Measurements from ENCODE around the gene CPNE5.
A peak's percentile ranks its signal among the peaks of the same experiment; 100 is the strongest.

Gene CPNE5

DNA sequence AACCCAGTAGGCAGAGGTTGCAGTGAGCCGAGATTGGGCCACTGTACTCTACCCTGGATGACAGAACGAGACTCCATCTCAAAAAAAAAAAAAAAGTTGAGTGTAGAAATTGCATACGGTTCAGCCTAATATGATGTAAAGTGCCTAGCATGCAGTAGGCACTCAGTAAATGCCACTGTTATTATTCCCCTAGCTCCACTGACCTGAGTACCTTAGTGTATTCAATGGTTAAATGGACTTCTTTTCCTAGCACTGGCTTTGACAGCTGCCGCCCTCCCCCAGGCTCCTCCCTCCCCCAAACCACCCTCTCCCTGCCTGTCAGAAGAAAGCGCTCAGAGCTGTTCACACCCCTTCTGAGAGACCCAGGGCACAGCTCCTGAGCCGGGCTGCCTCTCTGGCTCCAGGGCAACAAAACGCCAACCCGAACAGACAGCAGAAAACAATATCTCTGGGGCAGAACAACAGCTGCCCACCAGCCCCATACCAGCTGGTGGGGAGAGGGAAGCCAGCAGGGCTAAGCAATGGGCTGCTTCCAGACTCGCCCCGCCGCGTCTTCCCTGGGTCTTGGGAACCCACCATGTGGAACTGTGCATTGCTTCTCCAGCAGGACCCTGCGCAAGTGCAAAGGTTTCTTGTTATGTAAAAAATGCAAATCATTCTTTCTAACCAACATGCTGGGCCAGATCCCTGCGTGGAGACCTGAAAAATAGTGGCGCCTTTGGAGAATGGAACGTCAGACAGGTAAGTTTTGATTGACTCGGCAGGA lies 4.5 kb downstream of the CPNE5 start:
- no peak for DNase-seq (ENCODE audit: low spot score)

DNA sequence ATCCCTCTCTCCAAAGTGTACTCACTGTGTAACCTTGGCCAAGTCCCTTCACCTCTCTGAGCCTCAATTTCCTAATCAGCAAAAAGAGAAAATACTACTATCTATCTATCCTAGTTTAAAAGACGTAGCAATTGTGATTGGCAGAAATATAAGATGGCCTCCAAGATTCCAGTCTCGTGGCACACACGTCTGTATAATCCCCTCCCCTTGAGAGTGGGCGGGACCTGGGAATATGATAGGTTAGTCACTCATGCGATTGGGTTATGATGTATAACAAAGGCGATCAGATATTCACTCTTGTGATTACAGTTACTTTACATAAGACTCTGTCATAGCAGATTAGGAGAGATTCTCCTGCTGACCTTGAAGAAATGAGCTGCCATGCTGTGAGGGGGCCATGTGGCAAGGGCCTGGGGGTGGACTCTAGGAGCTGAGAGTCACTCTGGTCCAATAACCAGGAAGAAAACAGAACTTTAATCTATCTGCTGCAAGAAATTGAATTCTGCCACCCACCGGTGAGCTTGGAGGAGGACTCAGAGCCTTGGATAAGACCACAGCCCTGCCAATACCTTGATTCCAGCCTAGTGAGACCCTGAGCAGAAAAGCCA lies 6.0 kb downstream of the CPNE5 start:
- no peak for DNase-seq (ENCODE audit: low spot score)

DNA sequence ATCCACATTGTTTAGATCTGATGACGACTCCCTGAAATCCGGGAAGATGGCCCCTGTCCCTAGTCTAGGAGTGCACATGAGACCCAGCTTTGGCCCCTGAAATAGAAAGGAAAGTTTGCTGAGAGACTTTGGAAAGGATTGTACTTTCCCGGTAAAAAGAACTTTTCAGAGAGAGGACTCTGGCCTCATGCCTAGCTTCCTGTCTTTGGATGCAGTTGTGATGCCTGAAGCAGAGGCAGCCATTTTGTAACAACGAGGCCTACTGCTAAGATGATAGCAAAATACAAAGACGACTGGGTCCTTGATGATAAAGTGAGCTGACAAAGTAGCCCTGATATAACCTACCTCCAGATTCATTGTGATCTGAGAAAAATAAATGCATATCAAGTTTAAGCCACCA lies 6.9 kb downstream of the CPNE5 start:
- no peak for DNase-seq (ENCODE audit: low spot score)

DNA sequence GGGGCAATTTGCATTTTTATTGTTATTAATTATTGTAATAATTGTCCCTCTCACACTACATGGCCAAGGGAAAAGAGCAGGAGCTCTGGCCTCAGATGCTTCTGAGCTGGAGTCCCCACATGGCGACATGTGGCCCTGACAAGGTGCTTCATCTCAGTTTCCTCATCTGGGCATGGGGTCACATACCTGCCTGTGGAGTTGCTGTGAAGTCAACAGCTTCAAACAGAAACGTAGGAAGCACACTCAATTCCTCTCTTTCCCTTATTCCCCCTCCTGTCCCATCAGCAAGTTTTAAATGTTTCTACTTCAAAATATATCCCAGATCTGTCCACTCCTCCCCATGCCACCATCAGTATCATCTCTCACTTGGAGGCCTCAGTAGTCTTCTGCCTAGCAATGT lies 8.7 kb downstream of the CPNE5 start:
- no peak for DNase-seq (ENCODE audit: low spot score)

DNA sequence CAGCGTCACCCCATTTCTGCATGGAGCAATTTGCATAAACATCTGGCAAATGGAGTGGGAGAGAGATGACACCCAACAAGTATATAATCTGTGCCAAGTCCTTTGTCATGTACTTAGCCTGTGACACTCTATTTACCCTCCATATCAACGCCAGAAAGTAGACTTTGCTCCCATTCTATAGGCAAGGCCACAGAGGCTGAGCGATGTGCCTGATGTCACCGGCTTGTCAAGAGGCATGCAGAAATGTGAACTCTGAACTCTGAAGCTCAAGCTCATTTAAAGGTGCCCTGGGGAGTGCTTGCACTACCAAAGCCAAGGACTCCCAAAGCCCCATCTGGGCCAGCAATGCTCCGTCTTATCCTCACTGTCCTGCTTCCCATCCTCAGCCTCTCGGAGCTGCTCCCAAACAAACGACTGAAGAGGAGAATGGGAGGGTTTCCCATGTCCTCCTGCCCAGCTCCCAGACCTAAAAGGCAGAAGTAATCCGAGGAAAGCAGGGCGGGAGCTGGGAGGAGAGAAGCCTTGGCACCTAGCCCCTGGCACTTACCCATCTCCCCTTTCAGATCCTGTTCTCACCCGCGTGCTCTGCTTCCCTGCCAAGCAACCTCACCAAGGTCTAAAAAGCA lies 9.2 kb downstream of the CPNE5 start:
- DNase-seq (ENCODE audit: low spot score) = peak; percentile 83

DNA sequence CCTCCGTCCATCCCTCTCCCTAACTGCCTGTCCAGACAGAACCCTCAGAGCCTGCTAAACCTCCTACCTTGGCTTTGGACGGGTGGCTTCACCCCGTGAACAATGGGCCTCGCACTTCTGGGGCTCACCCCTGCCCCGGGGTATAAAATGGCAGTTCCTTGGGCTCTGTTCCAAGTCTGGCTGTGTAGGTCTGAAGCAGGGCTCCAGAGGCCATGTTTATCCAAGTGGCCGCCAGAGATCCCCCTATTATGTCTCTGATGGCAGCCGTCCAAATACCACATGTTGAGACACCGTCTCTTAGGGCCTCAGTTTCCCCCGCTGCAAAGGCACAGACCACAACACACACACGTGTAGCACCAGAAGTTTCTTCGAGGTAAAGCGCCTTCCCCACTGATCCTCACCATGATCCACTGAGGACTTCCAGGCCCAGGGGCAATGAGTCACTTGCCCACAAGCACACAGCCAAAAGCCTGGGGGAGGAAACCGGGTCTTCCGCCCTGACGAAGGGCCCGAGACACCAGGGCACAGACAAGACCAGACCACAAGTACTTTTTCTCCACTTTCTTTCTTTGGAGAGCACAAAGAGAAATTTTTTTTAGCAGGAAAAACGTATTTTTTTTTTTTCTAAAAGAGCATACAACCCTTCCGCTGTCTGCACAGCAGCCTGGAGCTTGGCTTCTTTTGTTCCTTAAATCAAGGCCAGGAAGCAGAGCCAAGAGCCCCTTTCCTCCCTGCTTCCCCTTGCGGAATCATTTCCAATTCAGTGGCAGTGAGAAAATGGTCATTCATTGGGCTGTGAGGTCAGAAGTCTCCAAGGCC lies 11.8 kb downstream of the CPNE5 start:
- peak; percentile 62 for DNase-seq (ENCODE audit: low spot score)

DNA sequence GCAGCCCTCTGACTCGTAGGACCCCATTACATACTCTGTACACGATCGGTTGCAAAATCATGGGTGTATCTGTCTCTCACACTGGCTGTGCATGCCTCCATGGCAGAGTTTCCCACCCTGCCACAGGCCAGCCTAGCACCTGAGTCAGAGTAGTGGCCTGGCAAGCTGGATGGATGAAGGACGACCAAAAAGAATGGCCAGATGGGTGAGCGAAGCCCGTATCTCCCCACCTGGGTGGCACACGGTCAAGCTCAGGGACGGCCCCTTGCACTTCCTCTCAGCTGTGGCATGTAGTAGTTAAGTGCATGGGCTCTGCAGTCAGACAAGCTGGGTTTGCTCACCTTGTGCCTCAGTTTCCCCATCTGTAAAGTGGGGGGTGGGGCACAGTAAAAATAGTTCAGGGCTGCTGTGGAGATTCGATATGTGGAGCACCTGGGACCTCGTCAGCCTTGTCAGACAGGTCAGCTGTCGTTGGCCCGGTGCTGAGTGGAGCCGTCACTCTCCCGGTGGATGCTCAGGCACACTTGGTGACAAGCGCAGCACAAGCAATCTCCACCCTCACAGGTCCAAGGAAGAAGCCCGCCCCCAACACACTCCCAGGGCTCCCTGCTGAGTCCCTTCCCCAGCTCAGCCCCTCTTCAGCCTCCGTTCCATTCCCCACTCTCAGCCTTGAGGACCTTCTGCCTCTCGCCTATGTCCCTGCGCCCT lies 12.6 kb downstream of the CPNE5 start:
- DNase-seq (ENCODE audit: low spot score) = no peak

DNA sequence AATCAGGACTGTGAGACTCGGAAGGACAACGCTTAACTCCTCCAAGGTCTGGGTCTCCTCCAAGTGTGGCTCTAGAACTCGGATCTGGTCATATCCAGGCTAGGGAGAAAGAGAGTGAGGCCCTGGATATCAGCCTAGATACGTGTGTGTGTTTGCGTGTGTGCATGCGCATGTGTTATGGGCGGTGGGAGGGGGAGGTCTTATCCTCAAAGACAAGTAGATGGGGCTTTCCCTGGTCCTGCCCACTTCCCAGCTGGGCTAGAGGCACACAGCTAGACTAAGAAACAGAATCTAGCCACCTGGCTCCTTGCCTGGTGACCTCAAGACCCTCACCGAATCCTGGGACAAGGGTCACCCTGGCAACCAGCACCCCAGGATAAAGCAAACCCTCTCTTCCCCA lies 13.2 kb downstream of the CPNE5 start:
- DNase-seq (ENCODE audit: low spot score) = no peak

DNA sequence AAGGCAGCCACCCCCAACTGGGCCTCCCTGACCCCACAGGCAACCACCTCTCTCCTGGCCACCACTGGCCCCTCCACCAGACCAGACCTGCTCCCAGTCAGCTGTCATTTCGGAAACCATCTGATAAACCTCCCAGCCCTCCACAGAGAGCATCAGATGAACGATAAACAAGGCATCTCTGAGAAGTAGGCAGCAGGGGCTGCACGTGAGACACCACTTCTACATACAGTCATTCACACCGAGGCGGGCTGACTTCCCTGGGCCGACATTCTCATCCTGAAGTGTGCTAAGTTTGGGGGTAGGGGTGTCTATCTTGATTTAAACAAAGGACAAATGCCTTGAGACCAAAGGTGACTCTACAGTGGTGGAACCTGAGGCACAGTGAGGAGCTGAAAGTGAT lies 13.8 kb downstream of the CPNE5 start:
- no peak for DNase-seq (ENCODE audit: low spot score)

DNA sequence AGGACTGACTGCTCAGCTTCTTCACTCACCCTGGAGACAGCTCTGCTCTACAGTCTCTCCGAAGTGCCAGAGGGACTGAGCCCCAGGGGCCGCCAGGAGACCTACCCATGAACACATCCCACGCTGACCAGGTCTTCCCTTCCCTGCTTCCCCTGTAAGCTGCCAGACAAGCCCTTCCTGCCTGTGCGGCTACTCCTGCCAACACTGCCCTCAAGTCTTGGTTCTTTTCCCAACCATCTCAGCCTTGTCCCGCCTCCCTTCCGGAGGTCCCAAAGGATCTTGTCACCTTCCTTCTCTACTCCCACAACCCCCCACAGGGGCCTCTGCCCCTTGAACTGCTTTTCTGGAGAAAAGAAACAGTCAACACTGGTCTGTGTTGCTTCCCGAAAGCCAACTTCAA lies 15.0 kb downstream of the CPNE5 start:
- no peak for DNase-seq (ENCODE audit: low spot score)

DNA sequence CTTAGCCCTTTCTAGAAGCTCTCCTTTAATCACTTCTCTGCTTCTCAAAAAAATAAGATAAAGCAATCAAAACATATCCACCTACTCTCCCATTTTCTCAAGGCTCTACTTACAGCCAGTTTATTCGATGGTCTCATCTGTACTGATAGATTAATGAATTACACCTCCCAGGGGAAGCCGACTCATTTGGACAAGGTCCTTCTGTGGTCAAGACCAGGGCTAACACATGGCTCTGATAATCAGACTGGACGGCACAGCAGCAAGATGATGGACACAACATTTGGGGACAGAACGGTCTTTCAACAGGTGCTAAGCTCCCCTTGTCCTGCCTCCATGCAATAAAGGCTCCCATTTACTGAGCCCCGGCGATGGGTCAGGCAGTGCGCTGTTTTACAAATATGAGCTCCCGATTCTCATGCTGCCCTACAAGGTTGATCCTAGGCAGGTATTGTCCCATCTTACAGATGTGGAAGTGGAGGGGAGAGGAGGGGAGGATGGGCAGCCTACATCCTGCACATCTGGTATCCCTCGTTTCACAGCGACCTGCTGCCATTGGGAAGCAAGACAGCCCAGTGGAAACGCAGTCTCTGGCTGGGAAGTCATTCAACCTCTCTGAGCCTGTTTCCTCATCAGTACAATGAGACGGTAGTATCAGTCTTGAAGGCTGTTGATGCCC lies 15.7 kb downstream of the CPNE5 start:
- DNase-seq (ENCODE audit: low spot score) = no peak

DNA sequence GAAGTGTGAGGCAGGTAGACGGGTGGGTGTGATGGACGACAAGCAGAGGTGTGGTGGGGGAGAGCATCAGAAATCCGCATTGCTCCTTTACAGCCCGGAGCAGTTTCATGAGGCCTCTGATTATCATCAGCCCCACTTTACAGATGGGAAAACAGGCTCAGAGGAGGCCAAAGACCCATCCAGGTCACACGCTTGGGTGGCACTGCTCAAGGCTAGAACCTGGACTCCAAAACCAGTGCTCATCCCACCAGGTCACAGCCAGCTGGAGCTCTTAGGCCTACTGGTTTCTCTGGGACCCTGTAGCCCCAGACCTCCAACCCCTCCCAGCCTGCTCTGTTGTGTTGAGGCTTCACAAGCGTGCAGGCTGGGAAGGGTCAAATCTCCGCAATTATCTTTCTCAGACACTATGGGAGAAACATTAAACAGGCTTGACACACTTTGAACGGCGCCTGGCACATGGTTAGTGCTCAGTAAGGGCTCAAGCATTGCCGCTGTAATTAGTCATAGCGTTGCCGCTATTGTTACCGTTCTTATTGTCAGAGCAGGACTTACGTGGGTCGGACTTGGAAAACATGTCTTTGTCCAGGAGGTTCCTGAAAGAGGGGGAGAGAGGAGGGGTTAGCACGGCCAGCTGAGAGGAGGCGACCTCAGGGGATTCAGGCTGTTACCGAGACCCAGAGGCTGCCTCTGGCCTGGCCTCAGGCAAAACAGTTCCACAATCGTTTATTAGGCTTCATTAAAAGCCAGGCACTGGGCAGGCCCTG lies 16.6 kb downstream of the CPNE5 start:
- DNase-seq (ENCODE audit: low spot score) = no peak

DNA sequence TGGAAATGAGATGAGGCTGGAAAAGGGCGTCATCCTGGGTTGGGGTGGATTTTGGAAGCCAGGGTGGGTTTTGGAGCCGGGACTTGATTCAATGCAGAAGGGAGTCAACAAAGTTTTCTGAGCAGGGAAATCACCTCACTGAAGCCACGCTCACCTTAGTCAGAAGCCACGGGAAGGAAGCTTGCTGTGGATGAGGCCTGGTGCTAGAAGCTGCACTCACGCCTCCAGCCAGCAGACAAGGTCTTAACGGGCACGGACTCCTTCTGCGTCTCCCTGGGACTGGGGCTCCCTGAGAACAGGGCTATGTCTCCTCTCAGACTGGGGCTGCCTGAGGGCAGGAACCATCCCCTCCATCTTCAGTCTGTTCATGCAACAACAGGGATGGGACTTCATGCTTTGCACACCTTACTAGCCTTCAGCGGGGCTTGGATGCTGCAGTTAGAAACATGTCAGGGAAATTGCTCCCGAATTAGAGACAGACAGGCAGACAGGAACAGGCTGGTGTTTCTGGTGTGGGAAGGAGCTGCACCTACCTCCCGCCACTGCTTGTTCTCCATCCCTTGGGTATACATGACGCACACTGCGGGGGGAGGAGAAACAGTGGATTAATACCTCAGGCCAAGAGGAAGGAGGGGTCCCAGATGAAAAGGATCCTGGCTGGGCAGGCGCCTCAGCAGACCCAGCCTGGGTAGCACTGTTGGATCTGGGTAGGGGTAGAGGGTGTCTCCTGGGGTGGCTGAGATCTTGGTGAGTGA lies 17.5 kb downstream of the CPNE5 start:
- no peak for DNase-seq (ENCODE audit: low spot score)

DNA sequence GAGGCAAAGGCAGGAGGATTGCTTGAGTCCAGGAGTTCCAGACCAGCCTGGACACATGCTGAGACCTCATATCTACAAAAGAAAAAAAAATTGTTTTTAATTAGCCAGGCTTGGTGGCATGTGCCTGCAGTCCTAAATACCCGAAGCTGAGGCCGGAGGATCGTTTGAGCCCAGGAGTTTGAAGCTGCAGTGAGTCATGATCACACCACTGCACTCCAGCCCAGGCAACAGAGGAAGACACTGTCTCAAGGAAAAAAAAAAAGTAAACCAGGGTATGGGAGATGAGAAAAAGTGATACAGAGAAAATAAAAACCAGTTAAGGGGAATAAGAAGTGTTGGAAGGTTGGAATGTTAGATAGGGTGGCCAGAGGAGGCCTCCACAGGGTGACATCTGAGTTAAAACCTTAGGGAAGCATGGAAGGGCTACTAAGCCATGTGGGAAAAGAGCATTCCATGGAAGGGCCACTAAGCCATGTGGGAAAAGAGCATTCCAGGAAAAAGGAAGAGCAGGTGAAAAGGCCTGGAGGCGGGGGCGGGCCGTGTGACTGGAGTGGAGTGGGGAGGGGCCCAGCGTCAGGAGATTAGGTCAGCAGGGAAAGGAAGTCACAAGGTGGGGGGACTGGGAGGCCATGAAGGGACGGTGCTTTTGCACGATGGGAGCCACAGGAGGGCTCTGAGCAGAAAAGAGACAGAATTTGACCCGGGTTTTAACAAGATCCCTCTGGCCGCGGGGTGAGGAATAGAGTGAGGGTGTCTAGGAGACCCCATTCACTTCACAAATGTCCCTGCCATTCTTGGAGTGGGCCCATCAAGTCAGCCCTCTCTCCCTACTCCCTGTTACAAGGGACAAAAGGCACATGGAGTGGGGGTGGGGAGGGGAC lies 18.3 kb downstream of the CPNE5 start:
- no peak for DNase-seq (ENCODE audit: low spot score)

DNA sequence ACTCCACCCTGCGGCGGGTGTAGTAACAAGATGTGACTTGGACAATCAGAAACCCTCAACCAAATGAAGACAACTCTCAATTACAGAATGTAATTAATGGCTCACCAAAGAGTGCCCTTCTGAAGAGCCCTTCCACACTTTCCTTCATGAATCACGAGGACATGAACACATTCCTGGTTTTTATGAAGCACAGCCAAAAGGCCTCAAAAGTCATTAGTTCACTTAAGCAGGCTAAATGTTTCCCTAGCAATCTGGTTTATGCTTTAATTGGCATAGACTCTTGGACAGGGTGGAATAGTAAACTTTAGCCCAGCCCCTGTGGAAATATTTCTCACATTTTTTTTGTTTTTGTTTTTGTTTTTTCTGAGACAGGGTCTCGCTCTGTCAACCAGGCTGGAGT lies 20.5 kb downstream of the CPNE5 start:
- DNase-seq (ENCODE audit: low spot score) = no peak

DNA sequence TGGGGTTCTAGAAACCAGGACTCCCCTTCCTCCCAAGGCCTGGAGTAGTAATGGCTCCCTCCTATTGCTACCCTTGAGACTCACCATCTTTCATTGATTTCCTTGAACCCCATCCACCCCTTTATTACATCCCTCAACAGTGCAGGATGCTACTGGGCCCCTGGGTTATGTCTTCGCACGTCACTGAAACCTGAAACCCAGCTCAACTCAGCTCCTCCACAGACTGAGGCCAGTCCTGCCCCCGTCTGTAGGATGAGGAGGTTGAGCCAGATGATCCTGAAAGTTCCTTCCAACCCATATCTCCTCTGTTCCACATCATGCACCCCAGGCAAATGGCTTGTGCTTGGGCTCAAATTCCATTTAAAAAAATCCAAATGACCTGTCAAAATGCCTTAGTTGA lies 21.4 kb downstream of the CPNE5 start:
- DNase-seq (ENCODE audit: low spot score) = no peak

DNA sequence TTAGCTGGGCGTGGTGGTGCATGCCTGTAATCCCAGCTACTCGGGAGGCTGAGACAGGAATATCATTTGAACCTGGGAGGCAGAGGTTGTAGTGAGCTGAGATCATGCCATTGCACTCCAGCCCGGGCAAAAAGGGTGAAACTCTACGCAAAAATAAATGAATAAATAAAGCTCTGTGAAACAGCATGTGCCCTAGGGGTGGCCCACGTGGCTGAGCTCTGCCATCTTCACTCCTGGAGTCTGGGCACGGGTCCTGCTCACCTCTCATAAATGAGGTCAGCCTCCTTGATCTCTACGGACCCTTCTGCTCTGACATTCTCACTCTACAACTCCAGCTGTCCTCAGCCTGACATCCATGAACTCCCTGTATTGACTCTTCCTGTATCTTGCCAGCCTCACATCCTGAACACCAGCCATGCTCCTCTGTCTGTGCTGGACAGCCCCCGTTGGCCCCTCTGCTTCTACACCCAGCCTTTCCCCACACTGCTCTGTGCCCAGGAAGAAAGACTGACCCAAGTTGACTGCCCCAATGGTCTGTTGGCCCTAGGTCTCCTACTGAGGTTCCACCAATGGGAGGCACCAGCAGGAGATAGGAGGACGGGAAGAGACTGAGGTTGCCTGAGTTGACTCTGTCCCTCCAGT lies 21.9 kb downstream of the CPNE5 start:
- no peak for DNase-seq (ENCODE audit: low spot score)

DNA sequence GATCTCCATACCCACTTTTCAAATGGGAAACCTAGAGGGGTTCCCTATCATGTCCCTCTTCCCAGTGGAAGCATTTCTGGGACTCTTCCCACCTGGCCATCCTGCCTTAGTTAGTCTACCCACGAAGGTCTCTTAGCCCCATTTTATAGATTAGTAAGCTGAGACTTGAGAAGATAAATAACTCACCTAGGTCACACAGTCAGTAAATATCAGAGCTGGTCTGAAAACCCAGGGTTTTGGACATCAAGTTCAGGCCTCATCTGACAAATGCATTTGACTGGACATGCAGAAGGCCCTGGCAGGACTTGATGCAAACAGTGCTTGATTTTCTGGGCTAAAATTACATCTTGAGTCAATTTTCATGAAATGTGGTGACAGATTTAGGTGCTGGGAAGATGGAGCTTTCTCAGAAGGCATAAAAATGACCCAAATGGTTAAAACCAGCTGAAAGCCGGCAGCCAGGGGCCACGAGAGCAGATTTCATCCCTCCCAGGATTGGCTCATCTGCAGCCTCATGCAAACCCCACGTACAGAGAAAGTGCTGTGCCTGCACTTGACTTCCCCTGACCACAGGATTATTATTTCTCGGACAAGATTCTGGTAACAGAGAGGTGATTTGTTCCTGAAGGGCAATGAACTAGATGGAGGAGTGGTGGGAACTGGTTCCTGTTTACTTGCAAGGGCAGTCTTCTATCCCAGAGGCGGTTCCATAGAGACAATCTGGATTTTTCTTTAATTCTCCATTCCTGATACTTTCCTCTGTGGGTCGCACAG lies 23.1 kb downstream of the CPNE5 start:
- DNase-seq (ENCODE audit: low spot score) = no peak
